ENCODE results near the gene CLECL1.

DNA sequence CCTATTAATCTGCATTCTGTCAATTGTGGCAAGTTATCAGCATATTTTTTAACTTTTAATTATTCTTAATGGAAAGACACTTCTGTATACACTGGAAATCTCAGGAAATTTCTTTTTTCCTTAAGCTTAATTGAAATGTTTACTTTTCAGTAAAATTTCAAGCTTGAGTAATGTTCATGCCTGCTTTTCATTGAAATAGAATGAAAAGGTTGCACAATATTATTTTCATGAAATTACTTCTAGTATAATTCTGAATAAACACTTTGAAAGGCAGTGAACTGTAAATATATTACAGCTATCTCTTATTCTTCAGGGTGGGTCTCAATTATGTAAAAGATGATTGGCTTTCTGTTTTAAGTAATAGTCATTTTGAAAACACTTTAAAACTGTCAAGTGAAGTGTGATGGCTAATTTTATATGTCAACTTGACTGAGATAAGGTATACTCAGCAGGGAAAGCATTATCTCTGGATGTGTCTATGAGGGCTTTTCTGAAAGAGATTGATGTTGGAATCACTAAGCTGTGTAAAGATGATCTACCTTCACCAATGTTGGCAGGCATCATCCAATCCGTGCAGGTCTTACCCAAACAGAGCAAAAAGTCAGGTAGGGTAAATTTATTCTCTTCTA is 33.5 kb downstream of the CLECL1 start:
- TF ChIP-seq, protein P1, sequence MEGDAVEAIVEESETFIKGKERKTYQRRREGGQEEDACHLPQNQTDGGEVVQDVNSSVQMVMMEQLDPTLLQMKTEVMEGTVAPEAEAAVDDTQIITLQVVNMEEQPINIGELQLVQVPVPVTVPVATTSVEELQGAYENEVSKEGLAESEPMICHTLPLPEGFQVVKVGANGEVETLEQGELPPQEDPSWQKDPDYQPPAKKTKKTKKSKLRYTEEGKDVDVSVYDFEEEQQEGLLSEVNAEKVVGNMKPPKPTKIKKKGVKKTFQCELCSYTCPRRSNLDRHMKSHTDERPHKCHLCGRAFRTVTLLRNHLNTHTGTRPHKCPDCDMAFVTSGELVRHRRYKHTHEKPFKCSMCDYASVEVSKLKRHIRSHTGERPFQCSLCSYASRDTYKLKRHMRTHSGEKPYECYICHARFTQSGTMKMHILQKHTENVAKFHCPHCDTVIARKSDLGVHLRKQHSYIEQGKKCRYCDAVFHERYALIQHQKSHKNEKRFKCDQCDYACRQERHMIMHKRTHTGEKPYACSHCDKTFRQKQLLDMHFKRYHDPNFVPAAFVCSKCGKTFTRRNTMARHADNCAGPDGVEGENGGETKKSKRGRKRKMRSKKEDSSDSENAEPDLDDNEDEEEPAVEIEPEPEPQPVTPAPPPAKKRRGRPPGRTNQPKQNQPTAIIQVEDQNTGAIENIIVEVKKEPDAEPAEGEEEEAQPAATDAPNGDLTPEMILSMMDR (IDR thresholded peaks at IDR 0.05; ENCODE audit: low read depth, low read length) = no peak
- no peak for TF ChIP-seq EZH2phosphoT487 (IDR thresholded peaks at IDR 0.05; ENCODE audit: low read depth)

All from OCI-LY3 (cell line).